ENCODE data around the gene HOXD10. TPM values are rescaled to one million over a fixed set of nuclear protein-coding genes. Genes with fewer than 3 reads are reported as not detected.

The HOXD10 gene
- polyA plus RNA-seq, result under 1 TPM; 0.02 to 0.76 (median 0.45) TPM

GRCh38 chr2:176115883-176116813 lies at the start of gene HOXD10:
Gene HOXD10, plus strand, starts transcription at chr2:176116778. Its CDS starts 56 bp downstream, at chr2:176116834.
- WGBS, 3 donors, result 4 to 8% (median 7%) methylated on average over 61 to 66 of the region's 66 CpGs

GRCh38 chr2:176067589-176068418 lies 48.8 kb upstream of the HOXD10 start:
- no peak overlapping the region for H3K27ac ChIP-seq (ENCODE audit: low read depth, low read length)
- WGBS, 3 donors, result 3 to 20% (median 7%) methylated on average over 38 of the region's 38 CpGs

More at GRCh38 chr2:176115883-176116813, at the start of gene HOXD10:
- H3K27ac ChIP-seq (ENCODE audit: low read depth, low read length), result no peak within 1 kb of the TSS

- H3K27ac ChIP-seq (ENCODE audit: low read depth, low read length), result no peak overlapping the region
- 5 to 9% (median 6%) methylated on average over 30 of the region's 30 CpGs for WGBS, 3 donors
Observed at GRCh38 chr2:176068419-176068832, 48.2 kb upstream of the HOXD10 start.

GRCh38 chr2:176071330-176072291 lies 45.0 kb upstream of the HOXD10 start:
- WGBS, 3 donors, result 6 to 22% (median 8%) methylated on average over 55 to 57 of the region's 58 CpGs

DNA sequence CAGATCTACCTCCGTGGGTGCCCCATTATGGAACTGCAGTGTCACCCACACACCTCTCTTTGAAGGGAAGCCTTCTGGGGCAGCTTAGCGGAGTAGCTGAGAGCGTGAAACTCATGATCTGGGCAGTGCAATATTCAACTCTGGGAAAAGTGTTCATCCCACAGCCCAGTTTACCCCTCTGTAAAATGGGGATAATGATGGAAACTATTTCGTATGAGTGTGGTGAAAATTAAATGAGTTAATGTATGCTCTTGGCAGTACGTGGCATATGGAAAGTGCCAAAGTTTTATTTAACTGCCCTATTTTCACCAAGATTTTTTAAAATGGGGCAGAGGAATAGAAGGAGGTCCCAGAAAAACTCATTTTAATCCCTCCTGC lies 44.3 kb upstream of the HOXD10 start:
- H3K27ac ChIP-seq (ENCODE audit: low read depth, low read length), result no peak overlapping the region
- 18 to 51% (median 23%) methylated on average over 5 of the region's 5 CpGs for WGBS, 3 donors

More at GRCh38 chr2:176071330-176072291, 45.0 kb upstream of the HOXD10 start:
- H3K27ac ChIP-seq (ENCODE audit: low read depth, low read length), result no peak overlapping the region

- no peak overlapping the region for H3K27ac ChIP-seq (ENCODE audit: low read depth, low read length)
- 3 to 18% (median 7%) methylated on average over 29 of the region's 29 CpGs for WGBS, 3 donors
Observed at GRCh38 chr2:176072951-176073904, 43.4 kb upstream of the HOXD10 start.

- no peak overlapping the region for H3K27ac ChIP-seq (ENCODE audit: low read depth, low read length)
- WGBS, 3 donors, result 12 to 31% (median 18%) methylated on average over 7 of the region's 7 CpGs
Observed at GRCh38 chr2:176074919-176075425, 41.6 kb upstream of the HOXD10 start.

DNA sequence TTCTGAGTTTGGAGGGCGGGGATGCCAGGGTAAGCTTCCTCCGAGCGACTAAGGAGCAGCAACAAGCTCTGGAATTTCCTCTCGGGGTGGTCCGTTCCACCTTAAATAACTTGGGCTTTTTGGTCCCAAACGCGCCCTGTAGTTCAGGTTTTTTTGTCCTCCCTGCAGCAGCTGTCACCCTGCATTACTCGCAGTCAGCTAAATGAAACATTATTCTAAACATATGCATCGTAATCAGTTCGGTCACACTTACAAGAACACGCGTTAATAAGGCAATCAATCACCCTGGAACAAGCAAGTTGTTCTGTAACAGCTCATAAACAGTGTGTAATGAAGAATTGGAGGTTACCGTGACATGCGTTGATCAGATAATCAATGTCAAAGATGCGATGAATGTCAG lies 41.1 kb upstream of the HOXD10 start:
- WGBS, 3 donors, result 4 to 17% (median 12%) methylated on average over 15 of the region's 15 CpGs
- no peak overlapping the region for H3K27ac ChIP-seq (ENCODE audit: low read depth, low read length)

DNA sequence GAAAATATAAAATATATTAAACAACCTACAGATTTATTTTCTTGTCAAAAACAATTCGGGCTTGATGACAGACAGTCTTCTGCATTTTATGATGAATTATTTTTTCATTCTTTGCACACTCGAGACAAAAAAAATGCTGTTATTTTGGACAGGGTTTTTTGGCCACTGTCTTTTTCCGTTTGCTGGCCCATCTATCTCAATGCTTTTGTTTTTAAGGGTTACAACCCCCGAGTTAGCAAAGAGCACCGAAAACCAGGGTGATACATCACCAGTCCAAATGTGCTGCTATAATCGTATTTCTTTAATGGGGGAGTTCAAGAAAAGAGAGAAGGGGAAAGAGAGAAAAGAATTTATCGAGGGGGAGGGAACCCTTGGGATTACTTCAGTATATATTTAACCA lies 40.5 kb upstream of the HOXD10 start:
- 14 to 19% (median 18%) methylated on average over 7 of the region's 7 CpGs for WGBS, 3 donors
- H3K27ac ChIP-seq (ENCODE audit: low read depth, low read length), result no peak overlapping the region

DNA sequence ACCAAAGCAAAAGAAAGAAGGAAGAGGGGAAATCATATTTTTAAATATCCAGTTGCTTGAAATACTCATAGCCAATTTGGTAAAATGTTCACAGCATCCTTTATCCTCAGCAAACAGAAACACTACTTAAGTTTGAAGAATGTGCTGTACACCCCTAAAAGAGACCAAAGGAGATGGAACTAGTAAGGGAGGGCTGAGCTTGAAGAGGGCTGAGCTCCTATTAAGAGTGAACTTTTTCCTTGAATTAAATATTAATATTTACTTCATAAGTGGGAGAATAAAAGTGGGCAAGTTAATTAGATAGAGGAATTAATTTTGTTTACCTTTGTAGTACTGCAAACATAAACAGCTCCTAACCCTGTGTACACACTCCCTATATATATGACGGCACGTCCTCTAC lies 39.8 kb upstream of the HOXD10 start:
- H3K27ac ChIP-seq (ENCODE audit: low read depth, low read length), result no peak overlapping the region
- 8 to 47% (median 26%) methylated on average over 2 of the region's 2 CpGs for WGBS, 3 donors

GRCh38 chr2:176078541-176079284 lies 37.9 kb upstream of the HOXD10 start:
- 4 to 12% (median 7%) methylated on average over 25 of the region's 25 CpGs for WGBS, 3 donors
- no peak overlapping the region for H3K27ac ChIP-seq (ENCODE audit: low read depth, low read length)

- H3K27ac ChIP-seq (ENCODE audit: low read depth, low read length), result no peak overlapping the region
- 3 to 8% (median 6%) methylated on average over 30 of the region's 30 CpGs for WGBS, 3 donors
Observed at GRCh38 chr2:176079285-176079830, 37.2 kb upstream of the HOXD10 start.

DNA sequence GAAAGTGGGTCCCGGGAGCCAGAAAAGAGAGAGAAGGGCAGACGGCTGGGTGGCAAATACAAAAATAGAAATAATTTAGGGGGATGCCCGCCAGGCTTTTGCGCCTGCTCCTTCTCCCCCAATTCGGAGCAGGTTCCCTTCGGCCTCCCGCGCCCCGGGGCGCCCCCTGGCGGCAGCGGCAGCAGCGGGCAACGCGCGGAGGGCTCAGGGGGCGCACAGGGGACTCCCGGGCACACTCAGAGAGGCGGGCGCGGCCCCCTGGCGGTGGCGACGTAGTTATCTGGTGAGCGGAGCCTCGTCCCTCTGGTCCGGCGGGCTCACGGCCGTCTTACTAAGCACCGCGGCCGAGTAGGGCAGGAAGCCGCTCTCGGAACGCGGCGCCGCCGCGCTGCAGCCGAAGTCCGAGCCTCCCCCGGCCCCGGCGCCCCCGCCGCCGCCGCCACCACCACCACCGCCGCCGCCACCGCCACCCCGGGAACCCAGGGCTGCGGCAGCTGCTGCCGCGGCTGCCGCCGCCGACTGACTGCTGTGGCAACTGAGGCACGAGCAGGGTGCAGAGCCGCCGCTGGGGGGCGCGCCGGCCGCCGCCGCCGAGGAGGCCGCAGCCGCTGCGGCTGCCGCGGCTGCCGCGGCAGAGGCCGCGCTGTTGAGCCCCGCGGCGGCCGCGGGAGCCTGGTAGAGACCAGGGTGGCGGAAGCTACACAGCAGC lies 36.6 kb upstream of the HOXD10 start:
- no peak overlapping the region for H3K27ac ChIP-seq (ENCODE audit: low read depth, low read length)
- WGBS, 3 donors, result 2 to 4% (median 2%) methylated on average over 54 to 85 of the region's 86 CpGs

GRCh38 chr2:176080540-176081375 lies 35.8 kb upstream of the HOXD10 start:
- 7 to 9% (median 8%) methylated on average over 54 to 68 of the region's 68 CpGs for WGBS, 3 donors
- no peak overlapping the region for H3K27ac ChIP-seq (ENCODE audit: low read depth, low read length)
